Activated CD8-positive, alpha-beta memory T cell treated with anti-CD3 and anti-CD28 coated beads, Interleukin-2, amount 10 ng/mL, durations not matched to agents 7 days and 5 days (primary cell): ENCODE results near the gene PPFIA3. TPM values are rescaled to one million over a fixed set of nuclear protein-coding genes. Genes with fewer than 3 reads are reported as not detected.
"Not testable (repeated sequence)": the region's sequence is repeated elsewhere in the genome, so short reads cannot be mapped to it uniquely, and the experiment has no call there.

Experiments
- ATAC-seq: fragments of 150-1000 bp; cut with Tn5 transposase; one replicate; pipeline ENCODE4 v1.10.0; 2021; ENCODE audit warnings: moderate library complexity
- CTCF ChIA-PET: fragments of 350-600 bp; sonication (Branson Sonifier 250); formaldehyde crosslinking; loops from one replicate; lab custom pipeline; 2021; ENCODE audit warnings: antibody characterized with exemption; lab: Charles Lee
- DNase-seq: peaks from one replicate; pipeline ENCODE4 v3.0.0-alpha.2; 2020
- H3K27ac Mint-ChIP-seq: one replicate; pipeline ENCODE4 v1.8.0; 2021; ENCODE audit warnings: mild to moderate bottlenecking, mixed read lengths
- H3K27me3 Mint-ChIP-seq: one replicate; pipeline ENCODE4 v1.8.0; 2021; ENCODE audit warnings: mixed read lengths
- H3K36me3 Mint-ChIP-seq: one replicate; pipeline ENCODE4 v1.8.0; 2021; ENCODE audit warnings: mild to moderate bottlenecking, mixed read lengths
- H3K4me1 Mint-ChIP-seq: one replicate; pipeline ENCODE4 v1.8.0; 2021; ENCODE audit warnings: mixed read lengths
- H3K4me3 Mint-ChIP-seq: one replicate; pipeline ENCODE4 v1.8.0; 2021; ENCODE audit warnings: mild to moderate bottlenecking, moderate library complexity, mixed read lengths
- H3K9me3 Mint-ChIP-seq: one replicate; pipeline ENCODE4 v1.8.0; 2022; ENCODE audit warnings: low read depth, mixed read lengths
- total RNA-seq, 2 experiments: library from RNA; stranded (reverse); gene quantifications; one replicate each; pipeline ENCODE4 v1.2.3, GENCODE V29; 2021

Gene PPFIA3
- total RNA-seq, result 1 to 10 TPM; 1.7 to 3.6 TPM

DNA sequence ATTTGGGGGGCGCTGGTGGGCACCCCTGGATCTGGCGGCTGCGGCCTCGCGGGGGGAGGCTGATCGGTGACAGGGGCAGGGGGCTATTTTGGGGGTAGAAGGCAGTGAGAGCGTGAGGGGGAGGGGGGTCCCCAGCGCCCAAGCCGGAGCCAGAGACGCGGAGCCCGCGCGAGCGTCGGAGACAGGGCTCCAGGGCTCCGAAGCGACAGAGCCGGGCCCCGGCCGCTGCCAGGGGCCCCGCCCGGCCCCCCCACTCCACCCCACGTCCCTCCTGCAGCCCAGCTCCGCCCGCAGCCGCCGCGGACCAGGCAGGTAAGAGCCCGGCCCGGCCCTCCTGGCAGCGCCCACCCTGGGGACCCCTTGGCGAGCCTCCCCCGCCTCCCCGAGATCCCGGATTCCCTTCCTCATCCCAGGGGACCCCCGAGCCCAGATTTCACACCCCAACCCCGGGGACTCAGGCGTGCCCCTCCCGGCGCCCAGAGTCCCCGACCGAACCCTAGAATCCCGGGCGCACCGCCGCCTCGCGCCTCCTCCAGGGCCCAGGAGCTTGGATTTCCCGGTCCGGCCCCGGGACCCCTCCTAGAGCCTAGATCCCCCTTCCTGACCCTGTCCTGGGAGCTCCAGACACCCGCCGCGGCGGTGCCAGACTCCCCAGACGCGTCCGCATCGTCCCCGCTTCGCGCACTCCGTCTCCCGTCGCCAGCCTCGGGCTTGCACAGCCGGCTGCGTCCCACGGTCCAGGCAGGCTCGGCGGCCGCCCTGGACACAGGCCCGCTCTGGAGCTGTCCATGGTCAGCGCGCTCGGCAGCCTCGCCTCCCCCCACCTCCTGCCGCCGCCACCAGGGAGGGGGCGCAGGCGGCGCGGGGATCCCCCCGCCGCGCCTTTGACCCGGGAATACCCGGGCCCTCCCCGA lies at the start of gene PPFIA3:
Gene PPFIA3, plus strand, starts transcription at position 134 of the 914 bp plus-strand sequence. CDS start 8,330 bp downstream, outside the sequence.
- DNase-seq, result no peak
- ATAC-seq, result no peak
- Mint-ChIP-seq H3K36me3 (no peaks in the 10 kb centered on the region), H3K4me1 (peaks cover 25% of the 10 kb centered on the region), H3K27ac (peak within 1 kb of the TSS; percentile 81), H3K4me3 (peak within 1 kb of the TSS; percentile 73), H3K27me3 (peaks cover 23% of the 10 kb centered on the region), H3K9me3 (no peaks in the 10 kb centered on the region)
- CTCF ChIA-PET, result interaction anchor here (0.6 to 1.8 kb wide), 5 partner anchors 9 to 79 kb away, joined by 3 to 5 read pairs (median 4); no protein-coding TSS in a partner anchor

DNA sequence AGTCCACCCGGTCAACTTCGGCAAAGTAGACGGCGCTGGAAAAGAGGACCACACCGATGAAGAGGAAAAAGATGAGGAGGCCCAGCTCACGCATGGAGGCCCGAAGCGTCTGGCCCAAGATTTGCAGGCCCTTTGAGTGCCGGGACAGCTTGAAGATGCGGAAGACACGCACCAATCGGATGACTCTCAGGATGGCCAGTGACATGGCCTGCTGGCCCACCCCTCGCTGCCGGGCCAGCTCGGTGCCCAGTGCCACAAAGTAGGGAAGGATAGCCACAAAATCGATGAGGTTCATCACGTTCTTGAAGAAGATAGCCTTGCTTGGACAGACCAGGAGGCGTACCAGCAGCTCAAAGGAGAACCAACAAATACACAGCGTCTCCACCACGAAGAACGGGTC lies 48.9 kb upstream of the PPFIA3 start:
- Mint-ChIP-seq H3K9me3 (peaks cover 3% of the 10 kb centered on the region), H3K27me3 (peaks cover 77% of the 10 kb centered on the region), H3K27ac (no peak overlapping the region), H3K4me3 (no peak overlapping the region), H3K4me1 (peaks cover 10% of the 10 kb centered on the region), H3K36me3 (peaks cover 5% of the 10 kb centered on the region)
- ATAC-seq, result no peak
- no peak for DNase-seq
- CTCF ChIA-PET, result interaction anchor here (0.7 to 1.3 kb wide), 4 partner anchors 10 to 39 kb away, joined by 3 to 4 read pairs (median 3); partner anchors contain the start of gene CGB2

DNA sequence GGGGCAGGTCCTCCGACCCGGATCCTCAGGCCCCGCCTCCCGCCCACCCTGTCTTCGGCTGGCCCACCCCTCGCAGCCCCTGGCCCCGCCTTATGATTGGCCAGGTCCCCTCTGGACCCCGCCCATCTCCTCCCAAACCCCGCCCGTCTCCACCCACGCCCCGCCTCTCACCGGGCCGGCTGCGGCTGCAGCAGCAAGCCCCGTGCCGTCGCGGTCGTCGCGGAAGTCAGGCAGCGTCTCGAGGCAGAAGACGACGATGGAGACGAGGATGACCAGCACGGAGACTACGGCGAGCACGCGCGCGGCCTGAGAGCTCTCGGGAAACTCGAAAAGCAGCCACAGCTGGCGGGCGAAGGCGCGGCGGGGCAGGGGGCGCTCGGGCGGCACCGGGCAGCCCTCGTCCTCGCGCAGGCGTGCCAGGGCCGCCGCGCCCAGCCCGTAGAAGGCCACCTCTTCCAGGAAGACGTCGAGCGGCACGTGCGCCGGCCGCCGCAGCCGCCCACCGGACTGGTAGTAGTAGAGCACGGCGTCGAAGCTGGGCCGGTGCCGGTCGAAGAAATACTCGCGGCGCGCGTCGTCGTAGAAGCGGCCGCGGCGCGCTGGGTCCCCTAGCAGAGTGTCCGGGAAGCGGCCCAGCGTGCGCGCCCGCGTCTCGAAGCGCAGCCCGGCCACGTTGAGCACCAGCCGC lies 47.3 kb upstream of the PPFIA3 start:
- Mint-ChIP-seq H3K27ac (no peak overlapping the region), H3K4me1 (peaks cover 10% of the 10 kb centered on the region), H3K9me3 (peaks cover 3% of the 10 kb centered on the region), H3K27me3 (peaks cover 61% of the 10 kb centered on the region), H3K36me3 (peaks cover 5% of the 10 kb centered on the region), H3K4me3 (no peak overlapping the region)
- CTCF ChIA-PET, result no interaction called here
- DNase-seq (no peak), ATAC-seq (no peak)

DNA sequence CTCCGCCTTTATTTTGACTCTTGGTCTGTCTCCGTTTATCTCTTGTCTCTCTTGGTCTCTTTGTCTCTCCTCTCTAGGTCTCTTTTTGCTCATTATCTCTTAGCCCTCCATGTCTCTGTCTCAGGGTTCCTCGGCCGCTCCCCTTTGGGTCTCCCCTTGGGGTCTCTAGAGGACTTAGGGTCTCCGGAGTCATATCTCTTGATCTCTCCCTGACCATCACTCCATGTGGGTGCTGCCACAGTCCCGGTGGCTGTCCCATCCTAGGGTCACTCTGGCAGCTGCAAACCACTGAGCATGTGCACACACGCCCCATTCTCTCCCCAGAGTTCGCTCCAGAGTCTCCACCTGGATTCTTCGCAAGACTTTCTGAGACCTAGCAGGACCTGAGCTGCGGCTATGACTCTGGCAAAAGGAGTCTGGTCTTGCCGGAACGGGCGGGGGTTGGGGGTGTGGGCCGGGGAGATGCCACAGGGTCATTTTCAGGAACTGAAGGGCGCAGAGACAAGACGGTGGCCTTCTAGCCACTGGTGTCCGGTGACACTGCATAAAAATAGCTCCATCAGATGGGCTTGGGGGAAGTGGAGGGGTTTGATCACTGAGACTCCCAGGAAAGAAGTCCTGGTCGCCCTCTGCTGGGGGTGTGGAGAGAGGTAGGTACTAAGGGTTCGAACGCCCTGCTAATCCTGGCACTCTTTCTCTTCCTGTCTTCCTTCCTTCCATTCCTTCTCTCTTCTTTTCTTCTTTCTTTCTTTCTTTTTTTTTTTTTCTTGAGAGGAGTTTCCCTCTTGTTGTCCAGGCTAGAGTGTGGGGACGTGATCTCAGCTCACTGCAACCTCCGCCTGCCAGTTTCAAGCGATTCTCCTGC lies 45.6 kb upstream of the PPFIA3 start:
- Mint-ChIP-seq H3K27ac (no peak overlapping the region), H3K9me3 (peaks cover 3% of the 10 kb centered on the region)
- CTCF ChIA-PET, result interaction anchor here (0.6 to 2.2 kb wide), 7 partner anchors 9 to 80 kb away, joined by 3 to 10 read pairs (median 4); partner anchors contain the start of genes GYS1, NTF4 and RUVBL2

DNA sequence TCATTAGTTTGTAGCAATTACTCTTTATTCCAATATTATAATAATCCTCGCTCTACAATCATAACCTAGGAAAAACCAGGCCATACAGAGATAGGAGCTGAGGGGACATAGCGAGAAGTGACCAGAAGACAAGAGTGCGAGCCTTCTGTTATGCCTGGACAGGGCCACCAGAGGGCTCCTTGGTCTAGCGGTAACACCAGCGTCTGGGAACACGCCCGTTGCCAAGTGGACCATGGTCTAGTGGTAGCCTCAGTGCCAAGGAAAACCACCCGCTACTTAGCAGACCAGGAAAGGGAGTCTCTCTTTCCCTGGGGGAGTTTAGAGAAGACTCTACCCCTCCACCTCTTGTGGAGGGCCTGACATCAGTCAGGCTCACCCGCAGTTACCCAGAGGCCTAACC lies 44.5 kb upstream of the PPFIA3 start:
- peaks cover 36% of the 10 kb centered on the region for H3K27me3 Mint-ChIP-seq
- peak; percentile 56 for DNase-seq
- CTCF ChIA-PET, result interaction anchor here (1.2 to 2.2 kb wide), 8 partner anchors 15 to 124 kb away, joined by 3 to 10 read pairs (median 4); a partner anchor contains a TSS

More for the DNA sequence above, 45.6 kb upstream of the PPFIA3 start:
- peaks cover 10% of the 10 kb centered on the region for H3K4me1 Mint-ChIP-seq
- no peak overlapping the region for H3K4me3 Mint-ChIP-seq
- H3K36me3 Mint-ChIP-seq, result peaks cover 5% of the 10 kb centered on the region
- H3K27me3 Mint-ChIP-seq, result peaks cover 46% of the 10 kb centered on the region
- ATAC-seq (no peak), DNase-seq (no peak)

DNA sequence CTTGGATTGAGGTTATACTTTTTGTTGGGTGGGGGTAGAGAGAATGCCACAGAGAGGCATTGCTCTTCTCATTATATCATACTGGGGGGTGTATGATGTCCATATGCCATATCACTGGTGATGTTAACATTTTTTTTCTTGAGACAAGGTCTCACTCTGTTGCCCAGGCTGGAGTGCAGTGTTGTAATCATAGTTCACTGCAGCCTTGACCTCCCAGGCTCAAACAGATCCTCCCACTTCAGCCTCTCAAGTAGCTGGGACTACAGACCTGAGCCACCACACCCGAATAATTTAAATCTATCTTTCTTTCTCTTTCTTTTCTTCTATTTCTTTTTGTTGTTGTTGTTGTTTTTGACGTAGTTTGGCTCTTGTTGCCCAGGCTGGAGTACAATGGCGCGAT lies 39.0 kb upstream of the PPFIA3 start:
- DNase-seq (no peak), ATAC-seq (no peak)
- H3K4me1 Mint-ChIP-seq, result peaks cover 6% of the 10 kb centered on the region
- H3K27me3 Mint-ChIP-seq, result no peaks in the 10 kb centered on the region
- no peak overlapping the region for H3K4me3 Mint-ChIP-seq
- CTCF ChIA-PET, result interaction anchor here (1.7 kb wide), 1 partner anchor 18 kb away, joined by 6 read pairs; no protein-coding TSS in a partner anchor
- no peaks in the 10 kb centered on the region for H3K36me3 Mint-ChIP-seq
- H3K27ac Mint-ChIP-seq, result no peak overlapping the region
- H3K9me3 Mint-ChIP-seq, result no peaks in the 10 kb centered on the region

More for the DNA sequence above, 44.5 kb upstream of the PPFIA3 start:
- not testable (repeated sequence) for ATAC-seq, H3K9me3 Mint-ChIP-seq, H3K36me3 Mint-ChIP-seq, H3K4me3 Mint-ChIP-seq, H3K27ac Mint-ChIP-seq, H3K4me1 Mint-ChIP-seq

DNA sequence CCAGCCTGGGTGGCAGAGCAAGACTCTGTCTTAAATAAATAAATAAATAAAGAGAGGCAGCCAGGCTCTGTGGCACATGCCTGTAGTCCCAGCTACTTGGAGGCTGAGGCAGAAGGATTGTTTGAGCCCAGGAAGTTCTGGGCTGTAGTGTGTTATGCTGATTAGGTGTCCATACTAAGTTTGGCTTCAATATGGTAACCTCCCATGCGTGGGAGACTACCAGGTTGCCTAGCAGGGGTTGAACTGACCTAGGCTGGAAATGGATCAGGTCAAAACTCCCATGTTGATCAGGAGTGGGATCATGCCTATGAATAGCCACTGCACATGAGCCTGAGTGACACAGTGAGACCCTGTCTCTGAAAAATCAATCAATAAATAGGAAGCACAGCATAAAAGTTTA lies 38.1 kb upstream of the PPFIA3 start:
- H3K4me3 Mint-ChIP-seq, result no peak overlapping the region

DNA sequence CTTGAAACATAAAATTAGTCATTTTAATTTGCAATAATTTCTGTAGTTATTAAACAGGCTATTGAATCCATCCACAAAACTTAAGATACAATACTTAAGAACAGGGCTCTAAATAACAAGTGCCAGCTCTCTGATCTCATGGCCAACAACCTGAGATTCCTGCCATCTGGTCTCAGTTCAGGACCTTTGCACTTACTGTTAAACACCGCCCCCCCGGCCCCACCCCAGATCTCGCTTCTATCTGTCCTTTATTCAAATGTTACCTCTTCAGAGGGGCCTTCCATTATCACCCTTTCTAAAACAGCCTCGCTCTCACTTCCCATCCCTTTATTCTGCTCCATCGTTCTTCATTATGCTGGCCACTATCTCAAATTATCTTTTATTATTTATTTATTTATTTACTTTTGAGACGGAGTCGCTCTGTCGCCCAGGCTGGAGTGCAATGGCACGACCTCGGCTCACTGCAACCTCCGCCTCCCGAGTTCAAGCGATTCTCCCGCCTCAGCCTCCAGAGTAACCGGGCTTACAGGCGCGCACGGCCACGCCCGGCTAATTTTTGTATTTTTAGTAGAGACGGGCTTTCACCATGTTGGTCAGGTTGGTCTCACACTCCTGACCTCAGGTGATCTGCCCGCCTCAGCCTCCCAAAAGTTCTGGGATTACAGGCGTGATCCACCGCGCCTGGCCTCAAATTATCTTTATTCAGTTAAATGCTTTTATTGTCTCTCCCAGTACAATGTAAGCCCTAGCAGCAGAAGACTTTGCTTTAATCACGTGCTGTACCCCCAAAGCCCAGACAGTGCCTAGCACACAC lies 34.9 kb upstream of the PPFIA3 start:
- Mint-ChIP-seq H3K27me3 (no peaks in the 10 kb centered on the region), H3K4me3 (peak overlapping the region; percentile 94), H3K4me1 (peaks cover 26% of the 10 kb centered on the region), H3K27ac (peak overlapping the region; percentile 90), H3K9me3 (no peaks in the 10 kb centered on the region), H3K36me3 (peaks cover 24% of the 10 kb centered on the region)
- DNase-seq (no peak), ATAC-seq (no peak)
- CTCF ChIA-PET, result interaction anchor here (0.7 to 1.4 kb wide), 2 partner anchors 13 to 633 kb away, joined by 3 to 5 read pairs; no protein-coding TSS in a partner anchor

More for the DNA sequence above, 38.1 kb upstream of the PPFIA3 start:
- CTCF ChIA-PET, result interaction anchor here (1.0 to 2.0 kb wide), 2 partner anchors 17 to 24 kb away, joined by 4 to 7 read pairs; partner anchors contain the start of gene CGB7
- H3K4me1 Mint-ChIP-seq, result peaks cover 7% of the 10 kb centered on the region
- H3K9me3 Mint-ChIP-seq, result no peaks in the 10 kb centered on the region
- H3K27me3 Mint-ChIP-seq, result no peaks in the 10 kb centered on the region
- ATAC-seq (no peak), DNase-seq (no peak)
- peaks cover 5% of the 10 kb centered on the region for H3K36me3 Mint-ChIP-seq
- H3K27ac Mint-ChIP-seq, result no peak overlapping the region

DNA sequence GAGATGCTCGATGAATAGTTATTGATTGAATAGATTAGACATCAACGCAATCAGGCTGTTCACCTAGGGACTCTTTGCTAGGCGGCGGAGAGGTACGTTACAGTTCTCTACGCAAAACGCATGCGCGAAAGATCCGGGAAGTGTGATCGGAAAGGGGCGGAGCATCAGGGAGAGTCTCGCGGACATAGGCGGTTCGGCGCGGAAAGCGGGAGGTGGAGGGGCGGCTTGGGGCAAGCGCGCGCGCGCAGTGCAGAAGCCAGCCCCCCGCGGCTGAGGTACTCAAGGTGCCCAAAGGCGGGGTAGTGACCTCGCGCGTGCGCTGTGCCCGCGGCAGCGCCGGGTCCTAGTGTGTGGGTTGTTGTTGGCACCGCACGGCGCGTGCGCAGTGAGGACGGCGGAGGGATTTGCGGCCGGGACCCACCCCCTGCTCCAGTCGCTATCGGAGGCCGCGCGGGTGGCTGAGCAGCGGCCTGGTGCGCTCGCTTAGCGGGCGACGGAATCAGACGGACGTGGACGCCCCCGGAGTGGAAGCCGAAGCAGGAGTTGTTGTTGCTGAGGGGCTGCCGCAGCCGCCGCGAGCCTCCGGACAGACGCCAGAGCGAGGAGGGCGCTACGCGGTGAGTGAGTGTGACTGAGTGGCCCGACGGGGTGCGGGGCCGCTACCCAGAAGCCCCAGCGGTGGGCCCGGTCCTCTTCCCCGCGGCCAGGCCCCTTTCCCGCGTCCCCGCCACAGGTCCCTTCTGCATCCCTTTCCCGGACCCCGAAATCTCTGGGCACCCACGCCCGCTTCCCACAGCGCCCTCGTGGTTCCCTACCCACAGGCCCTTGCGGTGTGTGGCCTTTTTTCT lies 34.1 kb upstream of the PPFIA3 start, which contains the start of gene SNRNP70:
Gene SNRNP70, plus strand, starts transcription at position 432 of the 848 bp plus-strand sequence. CDS start 964 bp downstream, outside the sequence.
- Mint-ChIP-seq H3K27me3 (no peaks in the 10 kb centered on the region), H3K36me3 (peaks cover 26% of the 10 kb centered on the region), H3K4me3 (peak within 1 kb of the TSS; percentile 94), H3K4me1 (peaks cover 30% of the 10 kb centered on the region), H3K9me3 (no peaks in the 10 kb centered on the region), H3K27ac (peak within 1 kb of the TSS; percentile 90)
- DNase-seq (peak; percentile 99), ATAC-seq (peak; percentile 95)
- CTCF ChIA-PET, result interaction anchor here (2.4 to 3.9 kb wide), 2 partner anchors 12 to 21 kb away, joined by 6 to 34 read pairs; no protein-coding TSS in a partner anchor

DNA sequence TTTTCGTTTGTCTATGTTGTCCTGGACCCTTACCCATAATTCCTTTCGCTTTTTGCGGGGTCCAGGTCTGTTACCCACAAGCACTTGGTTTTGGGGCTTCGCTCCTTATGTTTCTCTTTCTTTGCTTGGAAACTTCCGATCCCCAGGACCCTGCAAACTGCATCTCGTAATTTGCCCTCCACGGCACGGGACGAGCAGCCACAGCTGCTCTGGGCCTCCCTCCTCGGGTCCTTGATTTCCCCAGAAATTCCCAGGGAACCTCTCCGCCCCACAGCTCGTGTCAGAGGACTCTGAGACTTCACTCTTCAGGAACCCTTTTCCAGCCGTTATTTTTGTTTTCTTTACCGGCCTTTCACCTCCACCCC lies 33.5 kb upstream of the PPFIA3 start:
- Mint-ChIP-seq H3K27ac (peak overlapping the region; percentile 90), H3K4me3 (peak overlapping the region; percentile 94), H3K36me3 (peaks cover 32% of the 10 kb centered on the region), H3K4me1 (peaks cover 36% of the 10 kb centered on the region), H3K27me3 (no peaks in the 10 kb centered on the region), H3K9me3 (no peaks in the 10 kb centered on the region)
- DNase-seq (no peak), ATAC-seq (no peak)
- CTCF ChIA-PET, result interaction anchor here (2.4 to 3.9 kb wide), 2 partner anchors 12 to 20 kb away, joined by 6 to 34 read pairs; no protein-coding TSS in a partner anchor

DNA sequence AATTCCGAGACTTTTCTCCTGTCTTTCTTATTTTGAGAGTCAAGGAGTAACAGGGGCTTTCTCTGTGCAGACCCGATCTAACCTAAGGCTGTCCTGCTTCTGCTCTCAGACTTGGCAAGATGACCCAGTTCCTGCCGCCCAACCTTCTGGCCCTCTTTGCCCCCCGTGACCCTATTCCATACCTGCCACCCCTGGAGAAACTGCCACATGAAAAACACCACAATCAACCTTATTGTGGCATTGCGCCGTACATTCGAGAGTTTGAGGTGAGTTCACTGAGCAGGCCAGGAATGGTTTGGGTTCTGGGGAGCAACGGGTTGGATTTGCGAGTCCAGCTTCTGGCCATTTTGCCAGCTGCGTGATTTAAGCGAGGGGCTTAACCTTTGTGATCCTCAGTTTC lies 33.0 kb upstream of the PPFIA3 start:
- Mint-ChIP-seq H3K4me3 (peak overlapping the region; percentile 94), H3K36me3 (peaks cover 35% of the 10 kb centered on the region), H3K9me3 (no peaks in the 10 kb centered on the region), H3K27me3 (no peaks in the 10 kb centered on the region), H3K4me1 (peaks cover 38% of the 10 kb centered on the region), H3K27ac (peak overlapping the region; percentile 90)
- CTCF ChIA-PET, result interaction anchor here (2.4 to 3.9 kb wide), 2 partner anchors 11 to 20 kb away, joined by 6 to 34 read pairs; no protein-coding TSS in a partner anchor
- ATAC-seq, result no peak
- no peak for DNase-seq
